Esophagus muscularis mucosa (tissue), 4 donors: ENCODE results near the gene RAD9A.

Experiments used
- EP300 ChIP-seq: sonication (generic); formaldehyde crosslinking; IDR thresholded peaks from one replicate; pipeline ENCODE4 v1.6.1; 2017; ENCODE audit warnings: antibody characterized with exemption
- POLR2A ChIP-seq: fragments of 450-650 bp; IDR thresholded peaks from one replicate; pipeline ENCODE4 v1.6.1; 2017; ENCODE audit warnings: antibody characterized with exemption, moderate library complexity, mild to moderate bottlenecking, low read depth
- POLR2AphosphoS5 ChIP-seq, 2 donors: sonication (generic); formaldehyde crosslinking; IDR thresholded peaks; one replicate each; pipeline ENCODE4 v1.6.1; 2017; ENCODE audit warnings: antibody characterized with exemption in 2 of 2
- TF ChIP-seq, protein P1 (sequence below), 3 experiments: fragments of 200-600 bp in 2 of 3; fragments of 450-650 bp in 1 of 3; sonication (generic) in 2 of 3; IDR thresholded peaks; one replicate each; pipeline ENCODE4 v1.5.1; 2017 to 2019; ENCODE audit warnings: antibody characterized with exemption in 3 of 3, mild to moderate bottlenecking in 2 of 3, moderate library complexity in 1 of 3

DNA sequence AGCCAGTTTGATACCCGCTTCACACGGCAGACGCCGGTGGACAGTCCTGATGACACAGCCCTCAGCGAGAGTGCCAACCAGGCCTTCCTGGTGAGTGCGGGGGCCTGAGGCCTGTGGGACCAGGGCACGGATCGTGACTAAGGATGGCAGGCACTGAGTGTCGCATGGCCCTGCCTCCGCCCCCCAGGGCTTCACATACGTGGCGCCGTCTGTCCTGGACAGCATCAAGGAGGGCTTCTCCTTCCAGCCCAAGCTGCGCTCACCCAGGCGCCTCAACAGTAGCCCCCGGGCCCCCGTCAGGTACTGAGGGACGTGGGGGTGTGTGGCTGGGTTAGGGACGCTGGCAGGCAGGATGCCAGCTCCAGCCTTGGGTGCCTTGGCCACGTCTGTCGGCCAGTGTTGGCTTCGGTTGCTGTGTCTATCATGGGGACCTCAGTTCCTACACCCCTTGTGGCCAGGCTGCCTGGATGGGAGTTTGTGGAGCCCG lies 42.7 kb downstream of the RAD9A start:
- TF ChIP-seq, protein P1, sequence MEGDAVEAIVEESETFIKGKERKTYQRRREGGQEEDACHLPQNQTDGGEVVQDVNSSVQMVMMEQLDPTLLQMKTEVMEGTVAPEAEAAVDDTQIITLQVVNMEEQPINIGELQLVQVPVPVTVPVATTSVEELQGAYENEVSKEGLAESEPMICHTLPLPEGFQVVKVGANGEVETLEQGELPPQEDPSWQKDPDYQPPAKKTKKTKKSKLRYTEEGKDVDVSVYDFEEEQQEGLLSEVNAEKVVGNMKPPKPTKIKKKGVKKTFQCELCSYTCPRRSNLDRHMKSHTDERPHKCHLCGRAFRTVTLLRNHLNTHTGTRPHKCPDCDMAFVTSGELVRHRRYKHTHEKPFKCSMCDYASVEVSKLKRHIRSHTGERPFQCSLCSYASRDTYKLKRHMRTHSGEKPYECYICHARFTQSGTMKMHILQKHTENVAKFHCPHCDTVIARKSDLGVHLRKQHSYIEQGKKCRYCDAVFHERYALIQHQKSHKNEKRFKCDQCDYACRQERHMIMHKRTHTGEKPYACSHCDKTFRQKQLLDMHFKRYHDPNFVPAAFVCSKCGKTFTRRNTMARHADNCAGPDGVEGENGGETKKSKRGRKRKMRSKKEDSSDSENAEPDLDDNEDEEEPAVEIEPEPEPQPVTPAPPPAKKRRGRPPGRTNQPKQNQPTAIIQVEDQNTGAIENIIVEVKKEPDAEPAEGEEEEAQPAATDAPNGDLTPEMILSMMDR (IDR thresholded peaks at IDR 0.05): no peak
- TF ChIP-seq EP300 (no peak), POLR2AphosphoS5 (IDR thresholded peaks at IDR 0.05) (no peak), POLR2A (no peak)
